Transverse colon (tissue), 4 donors: ENCODE measurements around the gene OR2B2. TPM values are rescaled to one million over a fixed set of nuclear protein-coding genes. Genes with fewer than 3 reads are reported as not detected.

ENCODE experiments used
- DNase-seq: peaks from one replicate; pipeline ENCODE4 v3.0.0-alpha.2; 2019
- H3K27ac ChIP-seq, 4 donors: fragments of 200-600 bp; sonication (generic); 2 replicates each; pipeline ENCODE4 v1.5.1; 2016 to 2018; ENCODE audit warnings: inconsistent platforms in 4 of 4
- H3K27me3 ChIP-seq: fragments of 200-600 bp; sonication (generic); 2 replicates; pipeline ENCODE4 v1.5.1; 2017; ENCODE audit warnings: inconsistent platforms
- H3K36me3 ChIP-seq, 4 donors: fragments of 200-600 bp; sonication (generic); 2 replicates each; pipeline ENCODE4 v1.5.1; 2017 to 2019; ENCODE audit warnings: inconsistent platforms in 4 of 4
- H3K4me1 ChIP-seq, 4 donors: fragments of 200-600 bp; sonication (generic); 2 replicates each; pipeline ENCODE4 v1.5.1; 2017 to 2020; ENCODE audit warnings: inconsistent platforms in 4 of 4
- H3K4me3 ChIP-seq, 4 donors: fragments of 200-600 bp; sonication (generic); 1 replicate in 1 of 4; 2 replicates in 3 of 4; pipeline versions ENCODE4 v1.5.1 to v1.6.1; 2017 to 2019; ENCODE audit warnings: inconsistent platforms in 4 of 4
- H3K9me3 ChIP-seq, 2 donors: fragments of 200-600 bp; sonication (generic); 2 replicates each; pipeline ENCODE4 v1.5.1; 2017 to 2019; ENCODE audit warnings: inconsistent platforms in 2 of 2
- EP300 ChIP-seq: sonication (generic); formaldehyde crosslinking; IDR thresholded peaks from one replicate; pipeline ENCODE4 v1.6.1; 2017; ENCODE audit warnings: antibody characterized with exemption, low read depth
- POLR2A ChIP-seq: fragments of 450-650 bp; IDR thresholded peaks from one replicate; pipeline ENCODE4 v1.6.1; 2016; ENCODE audit warnings: antibody characterized with exemption, mild to moderate bottlenecking, moderate library complexity
- POLR2AphosphoS5 ChIP-seq, 3 donors: sonication (generic); formaldehyde crosslinking; IDR thresholded peaks; one replicate each; pipeline ENCODE4 v1.6.1; 2016; ENCODE audit warnings: antibody characterized with exemption in 3 of 3
- WGBS, 2 donors: methylation state at CpG; one replicate each; pipeline ENCODE4 v1.1.5; 2018; ENCODE audit warnings: low coverage in 1 of 2; 5-methylcytosine and 5-hydroxymethylcytosine counted together
- in situ Hi-C, 4 donors: fragments of 200-750 bp; cut with MboI; loops; one replicate each; pipeline versions ENCODE4 v1.15.0 to v1.15.1; 2017; ENCODE audit warnings: low sequenced_read_pairs in 3 of 4, low pct_ligation_motif_present in 1 of 4, low pct_unique_long_range_greater_than_20kb in 1 of 4
- intact Hi-C: fragments of 100-400 bp; cut with DNase I; formaldehyde crosslinking; loops from one replicate; pipeline ENCODE4 v1.15.1; 2023; ENCODE audit warnings: low total_unique reads
- small RNA-seq, 4 donors: library from RNA; depleted of rRNA; stranded (forward); fragments of <200 nt; gene quantifications; one replicate each; pipeline ENCODE3, GENCODE V24; 2016
- total RNA-seq, 4 donors: library from RNA; depleted of rRNA; stranded (reverse); fragments of >200 nt; gene quantifications; one replicate each; pipeline ENCODE4 v1.1.0, GENCODE V29; 2016
- TF ChIP-seq, protein P1 (sequence below), 5 experiments: fragments of 200-600 bp in 3 of 5; fragments of 450-650 bp in 2 of 5; sonication (generic) in 3 of 5; IDR thresholded peaks; 1 replicate in 2 of 5; 2 replicates in 3 of 5; pipeline ENCODE4 v1.5.1; 2016 to 2017; ENCODE audit warnings: antibody characterized with exemption in 5 of 5, inconsistent platforms in 3 of 5, mild to moderate bottlenecking in 2 of 5, moderate library complexity in 1 of 5

OR2B2 gene
- total RNA-seq, 4 donors from 2014 or later = not detected

DNA sequence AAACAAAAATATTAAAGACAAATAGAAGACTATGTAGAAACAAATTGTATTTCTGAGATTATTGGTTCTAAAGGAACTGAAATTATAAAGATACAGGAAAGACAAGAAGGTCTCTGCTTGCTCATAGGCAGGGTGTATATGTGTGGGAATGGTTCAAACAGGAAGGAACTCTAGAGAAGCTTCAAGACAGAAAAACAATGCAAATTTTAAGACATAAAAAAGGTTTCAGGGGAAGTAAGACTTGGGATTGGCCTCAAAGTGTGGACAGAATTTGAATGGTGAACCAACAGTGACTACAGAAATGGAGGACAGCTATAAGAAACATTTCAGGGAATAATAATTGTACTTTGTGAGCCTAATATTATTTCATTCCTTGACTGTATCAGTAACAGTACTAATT is 50.3 kb downstream of the OR2B2 start:
- Histone ChIP-seq H3K36me3 (no peaks in the 10 kb centered on the region), H3K27me3 (peaks cover 5% of the 10 kb centered on the region), H3K27ac (no peak overlapping the region), H3K4me3 (no peak overlapping the region), H3K9me3 (no peaks in the 10 kb centered on the region), H3K4me1 (peaks cover 4 to 27% (median 17%) of the 10 kb centered on the region in 4 donors)
- in situ Hi-C loops = loop anchor here in 1 of 4 donors (25.0 kb wide), 1 partner anchor 1275 kb away; the partner anchor contains the start of gene ABT1
- TF ChIP-seq EP300 = no peak
- TF ChIP-seq POLR2AphosphoS5 (IDR thresholded peaks at IDR 0.05) = no peak
- no peak for TF ChIP-seq POLR2A
- TF ChIP-seq, protein P1, sequence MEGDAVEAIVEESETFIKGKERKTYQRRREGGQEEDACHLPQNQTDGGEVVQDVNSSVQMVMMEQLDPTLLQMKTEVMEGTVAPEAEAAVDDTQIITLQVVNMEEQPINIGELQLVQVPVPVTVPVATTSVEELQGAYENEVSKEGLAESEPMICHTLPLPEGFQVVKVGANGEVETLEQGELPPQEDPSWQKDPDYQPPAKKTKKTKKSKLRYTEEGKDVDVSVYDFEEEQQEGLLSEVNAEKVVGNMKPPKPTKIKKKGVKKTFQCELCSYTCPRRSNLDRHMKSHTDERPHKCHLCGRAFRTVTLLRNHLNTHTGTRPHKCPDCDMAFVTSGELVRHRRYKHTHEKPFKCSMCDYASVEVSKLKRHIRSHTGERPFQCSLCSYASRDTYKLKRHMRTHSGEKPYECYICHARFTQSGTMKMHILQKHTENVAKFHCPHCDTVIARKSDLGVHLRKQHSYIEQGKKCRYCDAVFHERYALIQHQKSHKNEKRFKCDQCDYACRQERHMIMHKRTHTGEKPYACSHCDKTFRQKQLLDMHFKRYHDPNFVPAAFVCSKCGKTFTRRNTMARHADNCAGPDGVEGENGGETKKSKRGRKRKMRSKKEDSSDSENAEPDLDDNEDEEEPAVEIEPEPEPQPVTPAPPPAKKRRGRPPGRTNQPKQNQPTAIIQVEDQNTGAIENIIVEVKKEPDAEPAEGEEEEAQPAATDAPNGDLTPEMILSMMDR (IDR thresholded peaks at IDR 0.05) = no peak
- DNase-seq = no peak
- intact Hi-C loops = no loop called here

DNA sequence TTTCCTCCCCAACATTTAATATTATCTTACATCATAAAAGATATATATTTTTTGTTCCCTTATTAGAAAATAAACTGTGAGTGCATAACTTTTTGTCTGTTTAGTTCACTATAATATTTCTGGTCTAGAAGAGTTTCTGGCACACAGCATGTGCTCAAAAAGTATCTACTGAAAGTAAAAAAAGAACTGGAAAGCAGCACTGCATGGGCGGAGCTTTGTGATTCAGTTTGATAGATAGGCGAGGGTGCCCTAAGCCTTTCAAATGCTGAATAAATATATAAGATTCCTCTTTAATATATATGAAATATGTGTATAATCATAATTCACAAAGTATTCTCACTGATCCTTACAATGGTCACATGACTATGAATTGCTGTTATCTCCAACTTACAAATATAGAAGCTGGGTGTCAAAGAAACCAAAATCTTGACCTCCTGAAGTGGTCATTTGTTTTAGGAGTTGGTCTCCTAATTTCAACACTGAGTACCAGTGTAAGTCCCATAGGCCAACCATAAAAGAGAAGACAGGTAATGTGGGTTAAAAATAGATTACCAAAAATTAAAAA is 50.8 kb downstream of the OR2B2 start:
- DNase-seq = no peak
- TF ChIP-seq, protein P1 (IDR thresholded peaks at IDR 0.05) = no peak
- TF ChIP-seq POLR2A (no peak), EP300 (no peak), POLR2AphosphoS5 (IDR thresholded peaks at IDR 0.05) (no peak)
- 82 to 83% methylated on average over 2 of the region's 2 CpGs for WGBS, 2 donors
- no peak overlapping the region for H3K4me3 ChIP-seq
- intact Hi-C loops (no loop called here), in situ Hi-C loops (loop anchor here in 1 of 4 donors (25.0 kb wide), 1 partner anchor 1274 kb away; the partner anchor contains the start of gene ABT1)
- H3K27ac ChIP-seq = no peak overlapping the region
- H3K4me1 ChIP-seq = peaks cover 0 to 22% (median 12%) of the 10 kb centered on the region in 4 donors
- H3K36me3 ChIP-seq = no peaks in the 10 kb centered on the region
- no peaks in the 10 kb centered on the region for H3K27me3 ChIP-seq
- no peaks in the 10 kb centered on the region for H3K9me3 ChIP-seq

Small RNA genes within 50 kb of the gene (small RNA-seq; reads per million reads assigned to genes)
- gene RNU7-26P = 0 reads per million in 4 donors

Other genes with a start within 250 kb of the OR2B2 start
- gene OR2B6, start 44.8 kb upstream of the OR2B2 start, total RNA-seq = not detected
- gene ZNF165, start 168.2 kb upstream of the OR2B2 start, total RNA-seq = 10 to 100 TPM in 1 of 4 donors, 1 to 10 TPM in 3; 1.1 to 20.1 (median 3.8) TPM
- 10 to 100 TPM in 1 of 4 donors, 1 to 10 TPM in 2, not detected in 1; 7.5 to 19.5 (median 9.5) TPM for gene ZSCAN16, start 212.2 kb upstream of the OR2B2 start, total RNA-seq
- 10 to 100 TPM; 12.3 to 37.0 (median 15.5) TPM for gene ZKSCAN8, start 229.5 kb upstream of the OR2B2 start, total RNA-seq